Panc1 (cell line): ENCODE results near the gene C10orf105. TPM values are rescaled to one million over a fixed set of nuclear protein-coding genes. Genes with fewer than 3 reads are reported as not detected.

Experiments
- ATAC-seq: fragments of 200-7000 bp; cut with Tn5 transposase; 2 replicates; pipeline ENCODE4 v1.9.1; 2020; ENCODE audit warnings: mild to moderate bottlenecking, moderate library complexity
- BruUV-seq: library from RNA; stranded (reverse); fragments of 400-500 nt; replicated peaks from 2 replicates; lab custom pipeline; 2021; lab: Mats Ljungman, UMichigan
- CTCF ChIA-PET: fragments of 300-600 bp; sonication (Branson Sonifier 250); formaldehyde crosslinking; loops from one replicate; lab custom pipeline; 2022; ENCODE audit warnings: antibody characterized with exemption; lab: Charles Lee
- POLR2A ChIA-PET: fragments of 300-600 bp; sonication (Branson Sonifier 250); formaldehyde crosslinking; loops from one replicate; lab custom pipeline; 2022; ENCODE audit warnings: antibody characterized with exemption; lab: Charles Lee
- DNase-seq: peaks from one replicate; pipeline ENCODE4 v3.0.0-alpha.2; 2010; ENCODE audit warnings: low read depth, low spot score
- H3K27ac ChIP-seq: 2 replicates; pipeline ENCODE4 v1.5.1; 2011; ENCODE audit warnings: mild to moderate bottlenecking, low read length, inconsistent platforms
- H3K27me3 ChIP-seq: fragments of 200-500 bp; sonication (Bioruptor generic); 2 replicates; pipeline ENCODE4 v1.6.0; 2014; ENCODE audit warnings: low read length, inconsistent platforms; ENCODE audit not compliant: control insufficient read depth, insufficient read depth
- H3K36me3 ChIP-seq: fragments of 200-500 bp; sonication (Bioruptor generic); 2 replicates; pipeline ENCODE4 v1.5.1; 2014; ENCODE audit warnings: inconsistent platforms, mild to moderate bottlenecking, low read length, moderate library complexity; ENCODE audit not compliant: control insufficient read depth, insufficient read depth
- H3K4me1 ChIP-seq: 2 replicates; pipeline ENCODE4 v1.5.1; 2011; ENCODE audit warnings: inconsistent platforms, mild to moderate bottlenecking, low read length, moderate library complexity; ENCODE audit not compliant: control insufficient read depth, insufficient read depth
- H3K4me3 ChIP-seq, 2 experiments: 2 replicates each; pipeline ENCODE4 v1.5.1; 2011 to 2012; ENCODE audit warnings: low read depth in 2 of 2, low read length in 2 of 2, mild to moderate bottlenecking in 2 of 2, inconsistent platforms in 1 of 2, moderate library complexity in 1 of 2
- H3K9me3 ChIP-seq: fragments of 200-500 bp; sonication (Bioruptor generic); 2 replicates; pipeline ENCODE4 v1.5.1; 2014; ENCODE audit warnings: low read depth, mild to moderate bottlenecking, inconsistent platforms, low read length, moderate library complexity; ENCODE audit not compliant: control insufficient read depth, insufficient read depth
- POLR2AphosphoS5 ChIP-seq: IDR thresholded peaks from 2 replicates; pipeline ENCODE4 v1.6.1; 2012; ENCODE audit warnings: mild to moderate bottlenecking, low read depth, low read length, moderate library complexity
- SIN3A ChIP-seq: IDR thresholded peaks from 2 replicates; pipeline ENCODE4 v1.6.1; 2012; ENCODE audit warnings: low read depth, mild to moderate bottlenecking, low read length, moderate library complexity, borderline replicate concordance; ENCODE audit not compliant: insufficient read depth
- TCF7L2 ChIP-seq: IDR thresholded peaks from 2 replicates; pipeline ENCODE4 v1.6.1; 2011; ENCODE audit warnings: mild to moderate bottlenecking, low read depth, low read length, inconsistent platforms
- in situ Hi-C: cut with HindIII; loops from 2 replicates; pipeline ENCODE4 v1.10.0; 2016; ENCODE audit warnings: low sequenced_read_pairs, low pct_unique_long_range_greater_than_20kb
- intact Hi-C: fragments of 100-400 bp; cut with micrococcal nuclease; formaldehyde crosslinking; loops from one replicate; pipeline ENCODE4 v1.10.0; 2022; ENCODE audit not compliant: unreplicated experiment
- total RNA-seq: library from RNA; stranded (reverse); gene quantifications from one replicate; pipeline ENCODE4 v1.2.1, GENCODE V29; 2021; ENCODE audit not compliant: unreplicated experiment
- TF ChIP-seq, protein P1 (sequence below): fragments of 450-650 bp; IDR thresholded peaks from 2 replicates; pipeline ENCODE4 v1.5.1; 2017; ENCODE audit warnings: mild to moderate bottlenecking
- TF ChIP-seq, protein P2 (sequence below), 2 experiments: IDR thresholded peaks; 2 replicates each; pipeline ENCODE4 v1.6.1; 2011 to 2012; ENCODE audit warnings: low read depth in 2 of 2, control low read depth in 1 of 2, low read length in 1 of 2, mild to moderate bottlenecking in 1 of 2, moderate library complexity in 1 of 2; ENCODE audit not compliant: insufficient read depth in 1 of 2

The C10orf105 gene
- total RNA-seq, 1 experiment from 2014 or later, result not detected

DNA sequence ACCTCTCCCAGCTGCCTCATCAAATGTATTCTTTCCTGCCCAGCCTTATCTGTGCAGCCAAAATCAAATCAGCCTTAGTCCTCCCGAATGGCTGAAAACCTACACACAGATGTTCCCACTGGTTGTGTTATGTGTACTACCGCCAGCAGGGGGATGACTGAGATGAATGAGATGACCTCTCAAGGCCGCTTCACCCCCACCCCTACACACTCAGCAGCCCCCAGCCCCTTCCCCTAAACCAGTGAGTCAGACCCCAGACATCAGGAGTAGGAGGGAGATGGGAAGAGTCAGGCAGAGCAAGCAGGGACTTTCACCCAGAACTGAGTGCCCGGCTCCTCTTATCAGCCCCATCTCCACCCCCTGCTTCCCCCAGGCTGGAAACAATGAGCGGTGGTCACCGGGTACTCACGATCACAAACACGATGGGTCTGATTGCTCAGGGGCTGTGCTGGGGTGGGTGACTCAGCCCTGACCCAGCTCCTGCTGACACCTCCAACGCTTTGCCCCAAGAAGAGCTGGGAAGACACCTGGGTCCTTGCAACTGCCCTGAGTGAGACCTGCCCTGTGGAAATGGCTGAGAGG, 6.5 kb upstream of the C10orf105 start:
- TF ChIP-seq SIN3A (no peak), TCF7L2 (no peak), POLR2AphosphoS5 (no peak)
- TF ChIP-seq, protein P1, sequence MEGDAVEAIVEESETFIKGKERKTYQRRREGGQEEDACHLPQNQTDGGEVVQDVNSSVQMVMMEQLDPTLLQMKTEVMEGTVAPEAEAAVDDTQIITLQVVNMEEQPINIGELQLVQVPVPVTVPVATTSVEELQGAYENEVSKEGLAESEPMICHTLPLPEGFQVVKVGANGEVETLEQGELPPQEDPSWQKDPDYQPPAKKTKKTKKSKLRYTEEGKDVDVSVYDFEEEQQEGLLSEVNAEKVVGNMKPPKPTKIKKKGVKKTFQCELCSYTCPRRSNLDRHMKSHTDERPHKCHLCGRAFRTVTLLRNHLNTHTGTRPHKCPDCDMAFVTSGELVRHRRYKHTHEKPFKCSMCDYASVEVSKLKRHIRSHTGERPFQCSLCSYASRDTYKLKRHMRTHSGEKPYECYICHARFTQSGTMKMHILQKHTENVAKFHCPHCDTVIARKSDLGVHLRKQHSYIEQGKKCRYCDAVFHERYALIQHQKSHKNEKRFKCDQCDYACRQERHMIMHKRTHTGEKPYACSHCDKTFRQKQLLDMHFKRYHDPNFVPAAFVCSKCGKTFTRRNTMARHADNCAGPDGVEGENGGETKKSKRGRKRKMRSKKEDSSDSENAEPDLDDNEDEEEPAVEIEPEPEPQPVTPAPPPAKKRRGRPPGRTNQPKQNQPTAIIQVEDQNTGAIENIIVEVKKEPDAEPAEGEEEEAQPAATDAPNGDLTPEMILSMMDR, result no peak
- TF ChIP-seq, protein P2, sequence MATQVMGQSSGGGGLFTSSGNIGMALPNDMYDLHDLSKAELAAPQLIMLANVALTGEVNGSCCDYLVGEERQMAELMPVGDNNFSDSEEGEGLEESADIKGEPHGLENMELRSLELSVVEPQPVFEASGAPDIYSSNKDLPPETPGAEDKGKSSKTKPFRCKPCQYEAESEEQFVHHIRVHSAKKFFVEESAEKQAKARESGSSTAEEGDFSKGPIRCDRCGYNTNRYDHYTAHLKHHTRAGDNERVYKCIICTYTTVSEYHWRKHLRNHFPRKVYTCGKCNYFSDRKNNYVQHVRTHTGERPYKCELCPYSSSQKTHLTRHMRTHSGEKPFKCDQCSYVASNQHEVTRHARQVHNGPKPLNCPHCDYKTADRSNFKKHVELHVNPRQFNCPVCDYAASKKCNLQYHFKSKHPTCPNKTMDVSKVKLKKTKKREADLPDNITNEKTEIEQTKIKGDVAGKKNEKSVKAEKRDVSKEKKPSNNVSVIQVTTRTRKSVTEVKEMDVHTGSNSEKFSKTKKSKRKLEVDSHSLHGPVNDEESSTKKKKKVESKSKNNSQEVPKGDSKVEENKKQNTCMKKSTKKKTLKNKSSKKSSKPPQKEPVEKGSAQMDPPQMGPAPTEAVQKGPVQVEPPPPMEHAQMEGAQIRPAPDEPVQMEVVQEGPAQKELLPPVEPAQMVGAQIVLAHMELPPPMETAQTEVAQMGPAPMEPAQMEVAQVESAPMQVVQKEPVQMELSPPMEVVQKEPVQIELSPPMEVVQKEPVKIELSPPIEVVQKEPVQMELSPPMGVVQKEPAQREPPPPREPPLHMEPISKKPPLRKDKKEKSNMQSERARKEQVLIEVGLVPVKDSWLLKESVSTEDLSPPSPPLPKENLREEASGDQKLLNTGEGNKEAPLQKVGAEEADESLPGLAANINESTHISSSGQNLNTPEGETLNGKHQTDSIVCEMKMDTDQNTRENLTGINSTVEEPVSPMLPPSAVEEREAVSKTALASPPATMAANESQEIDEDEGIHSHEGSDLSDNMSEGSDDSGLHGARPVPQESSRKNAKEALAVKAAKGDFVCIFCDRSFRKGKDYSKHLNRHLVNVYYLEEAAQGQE (IDR thresholded peaks at IDR 0.05; ENCODE audit: insufficient read depth in 1 of 2, low read depth in 2 of 2, low read length in 1 of 2), result no peak
- intact Hi-C loops, result no loop called here
- POLR2A ChIA-PET, result no interaction called here
- DNase-seq (no peak), ATAC-seq (peak; percentile 62)
- Histone ChIP-seq H3K9me3 (no peaks in the 10 kb centered on the region), H3K27me3 (no peaks in the 10 kb centered on the region), H3K4me1 (peaks cover 10% of the 10 kb centered on the region; the same call in 1 of the 2 replicates), H3K4me3 (no peak overlapping the region), H3K36me3 (no peaks in the 10 kb centered on the region), H3K27ac (no peak overlapping the region)
- CTCF ChIA-PET, result interaction anchor here (0.8 kb wide), 1 partner anchor 9 kb away, joined by 3 read pairs; no protein-coding TSS in a partner anchor
- no TSS peak for BruUV-seq
- in situ Hi-C loops, result no loop called here

- Histone ChIP-seq H3K4me1 (peaks cover 10% of the 10 kb centered on the region; the same call in 1 of the 2 replicates), H3K36me3 (no peaks in the 10 kb centered on the region), H3K4me3 (no peak overlapping the region), H3K27ac (no peak overlapping the region), H3K27me3 (no peaks in the 10 kb centered on the region), H3K9me3 (no peaks in the 10 kb centered on the region)
- CTCF ChIA-PET, result interaction anchor here (0.8 kb wide), 1 partner anchor 9 kb away, joined by 3 read pairs; no protein-coding TSS in a partner anchor
- ATAC-seq (no peak), DNase-seq (no peak)
- POLR2A ChIA-PET, result no interaction called here
- no TSS peak for BruUV-seq
- in situ Hi-C loops, result no loop called here
- intact Hi-C loops, result no loop called here
- TF ChIP-seq, protein P2 (IDR thresholded peaks at IDR 0.05; ENCODE audit: insufficient read depth in 1 of 2, low read depth in 2 of 2, low read length in 1 of 2), result no peak
- TF ChIP-seq SIN3A, result no peak
- no peak for TF ChIP-seq POLR2AphosphoS5
- no peak for TF ChIP-seq TCF7L2
- TF ChIP-seq, protein P1, result no peak
These were observed 5.7 kb upstream of the C10orf105 start for GRCh38 chr10:71725249-71725648.
